Measurements from ENCODE around the gene AHCYL1. TPM values are rescaled to one million over a fixed set of nuclear protein-coding genes. Genes with fewer than 3 reads are reported as not detected.

The AHCYL1 gene
- total and polyA plus RNA-seq, 8 donors: 29.8 to 85.5 (median 50.1) TPM

DNA sequence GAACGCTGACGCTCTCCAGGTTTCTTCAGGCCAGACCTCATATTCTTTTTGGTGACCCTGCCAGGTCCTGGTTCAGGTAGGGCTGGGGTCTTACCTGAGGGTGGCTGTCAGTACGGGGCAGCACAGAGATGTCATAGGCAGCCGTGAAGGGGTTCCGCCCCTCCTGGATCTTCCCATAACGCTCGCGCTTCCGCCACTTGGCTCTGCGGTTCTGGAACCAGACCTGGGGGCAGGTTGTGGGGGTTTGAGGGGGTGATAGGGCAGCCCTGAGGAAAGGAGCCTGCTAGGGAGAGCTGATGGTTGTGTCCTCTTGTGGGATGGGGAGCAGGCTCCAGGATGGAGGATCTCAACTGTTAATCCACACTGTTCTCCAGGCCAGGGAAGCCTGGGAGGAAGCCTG, 76.8 kb downstream of the AHCYL1 start:
- FAIRE-seq: no peak

GRCh38 chr1:110062612-110063011, 78.0 kb downstream of the AHCYL1 start:
- FAIRE-seq (no peak), DNase-seq (no peak), ATAC-seq (no peak)
- WGBS, 2 donors: 65 to 82% methylated on average over 2 of the region's 2 CpGs
- H3K9me3 ChIP-seq: no peaks in the 10 kb centered on the region
- no peak overlapping the region for H3K27ac ChIP-seq
- no peak overlapping the region for H3K4me3 ChIP-seq
- H3K36me3 ChIP-seq: peaks cover 0 to 5% (median under 1%) of the 10 kb centered on the region in 3 donors
- intact Hi-C loops (cut with DNase I): no loop called here
- no peaks in the 10 kb centered on the region for H3K4me1 ChIP-seq
- TF ChIP-seq CTCF (IDR thresholded peaks at IDR 0.05): no peak
- H3K27me3 ChIP-seq: peaks cover 0 to 2% (median 0%) of the 10 kb centered on the region in 4 donors

More for the DNA sequence above, 76.8 kb downstream of the AHCYL1 start:
- 93 to 97% methylated on average over 10 of the region's 10 CpGs for WGBS, 2 donors
- H3K9me3 ChIP-seq: no peaks in the 10 kb centered on the region
- no peaks in the 10 kb centered on the region for H3K4me1 ChIP-seq
- ATAC-seq: no peak
- no peak overlapping the region for H3K4me3 ChIP-seq
- H3K27me3 ChIP-seq: no peaks in the 10 kb centered on the region
- TF ChIP-seq CTCF (IDR thresholded peaks at IDR 0.05): no peak
- no peak overlapping the region for H3K27ac ChIP-seq
- DNase-seq: no peak
- peaks cover 0 to 18% (median 8%) of the 10 kb centered on the region in 3 donors for H3K36me3 ChIP-seq
- intact Hi-C loops (cut with DNase I): no loop called here

- ATAC-seq (no peak), FAIRE-seq (no peak), DNase-seq (no peak)
- H3K27me3 ChIP-seq: peaks cover 2 to 13% (median 10%) of the 10 kb centered on the region in 4 donors
- no peak overlapping the region for H3K27ac ChIP-seq
- H3K4me1 ChIP-seq: no peaks in the 10 kb centered on the region
- 60 to 66% methylated on average over 4 of the region's 4 CpGs for WGBS, 2 donors
- TF ChIP-seq CTCF (IDR thresholded peaks at IDR 0.05): no peak
- no peaks in the 10 kb centered on the region for H3K36me3 ChIP-seq
- H3K4me3 ChIP-seq: no peak overlapping the region
- no peaks in the 10 kb centered on the region for H3K9me3 ChIP-seq
- intact Hi-C loops (cut with DNase I): no loop called here
These were observed 79.2 kb downstream of the AHCYL1 start for GRCh38 chr1:110063781-110064180.

DNA sequence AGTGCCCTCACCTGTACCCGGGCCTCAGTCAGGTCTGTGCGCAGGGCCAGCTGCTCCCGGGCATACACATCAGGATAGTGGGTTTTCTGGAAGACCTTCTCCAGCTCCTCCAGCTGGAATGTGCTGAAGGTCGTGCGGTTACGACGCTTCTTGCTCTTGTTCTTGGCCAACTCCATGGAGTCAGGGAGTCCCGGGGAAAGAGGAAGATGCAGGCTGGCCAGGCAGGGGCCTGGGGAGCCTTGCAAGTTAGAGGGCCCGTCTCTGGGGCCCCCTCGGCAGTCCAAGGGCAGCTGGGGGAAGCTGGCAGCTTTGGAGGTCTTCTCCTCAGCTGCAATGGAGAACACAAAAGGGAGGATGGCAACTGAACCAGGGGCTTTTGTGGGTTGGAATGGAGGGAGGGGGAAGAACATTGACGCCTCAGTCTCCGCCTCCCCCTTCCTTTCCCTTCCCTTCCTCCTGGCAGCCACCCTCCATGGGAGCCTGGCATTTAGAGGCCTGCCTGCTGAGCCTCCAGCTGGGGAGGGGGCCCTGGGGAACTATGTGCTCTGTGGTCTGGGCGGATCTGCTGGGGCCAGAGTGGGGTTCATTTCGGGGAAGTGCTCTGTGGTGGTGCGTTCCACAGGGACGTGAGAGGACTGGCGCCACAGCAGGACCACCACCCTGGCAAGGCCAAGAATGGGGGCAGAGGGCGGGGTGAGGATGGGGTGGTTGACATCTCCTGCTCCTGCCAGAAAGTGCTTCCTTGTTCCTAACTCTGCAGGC, 80.2 kb downstream of the AHCYL1 start:
- peaks cover 9 to 22% (median 16%) of the 10 kb centered on the region in 4 donors for H3K27me3 ChIP-seq
- WGBS, 2 donors: 80 to 87% methylated on average over 16 to 18 of the region's 18 CpGs

More for the DNA sequence above, 80.2 kb downstream of the AHCYL1 start:
- ATAC-seq (no peak), FAIRE-seq (no peak), DNase-seq (no peak)
- intact Hi-C loops (cut with DNase I): no loop called here
- Histone ChIP-seq H3K4me3 (no peak overlapping the region), H3K36me3 (no peaks in the 10 kb centered on the region), H3K9me3 (no peaks in the 10 kb centered on the region), H3K27ac (no peak overlapping the region), H3K4me1 (no peaks in the 10 kb centered on the region)
- TF ChIP-seq CTCF (IDR thresholded peaks at IDR 0.05): no peak
